GM10266 (cell line): ENCODE results near the gene PALM3.

Source experiments
- DNase-seq: peaks from one replicate; pipeline ENCODE4 v3.0.0; 2012; ENCODE audit errors: extremely low spot score
- TF ChIP-seq, protein P1 (sequence below): IDR thresholded peaks from 2 replicates; pipeline ENCODE4 v1.5.1; 2012; ENCODE audit warnings: mild to moderate bottlenecking, low read depth; ENCODE audit not compliant: control insufficient read depth, insufficient read depth; ENCODE audit errors: missing control alignments

The PALM3 gene

DNA sequence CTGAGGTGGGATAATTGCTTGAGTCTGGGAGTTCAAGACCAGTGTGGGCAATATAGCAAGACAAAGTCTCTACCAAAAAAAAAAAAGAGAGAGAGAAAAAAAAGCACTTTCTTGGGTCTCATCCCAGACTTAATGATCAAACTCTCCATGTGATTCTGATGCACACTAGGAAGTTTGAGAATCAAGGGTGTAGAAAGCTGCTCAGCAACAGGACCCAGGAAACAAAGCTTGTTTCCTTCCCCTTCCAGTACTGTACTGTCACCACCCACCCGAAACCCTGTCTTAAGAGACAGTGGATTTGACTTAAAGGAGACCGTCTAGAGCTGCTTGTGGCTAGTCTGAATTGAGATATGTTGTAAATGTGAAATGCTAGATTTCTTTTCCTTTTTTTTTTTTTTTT is 16.5 kb upstream of the PALM3 start:
- no peak for DNase-seq
- TF ChIP-seq, protein P1, sequence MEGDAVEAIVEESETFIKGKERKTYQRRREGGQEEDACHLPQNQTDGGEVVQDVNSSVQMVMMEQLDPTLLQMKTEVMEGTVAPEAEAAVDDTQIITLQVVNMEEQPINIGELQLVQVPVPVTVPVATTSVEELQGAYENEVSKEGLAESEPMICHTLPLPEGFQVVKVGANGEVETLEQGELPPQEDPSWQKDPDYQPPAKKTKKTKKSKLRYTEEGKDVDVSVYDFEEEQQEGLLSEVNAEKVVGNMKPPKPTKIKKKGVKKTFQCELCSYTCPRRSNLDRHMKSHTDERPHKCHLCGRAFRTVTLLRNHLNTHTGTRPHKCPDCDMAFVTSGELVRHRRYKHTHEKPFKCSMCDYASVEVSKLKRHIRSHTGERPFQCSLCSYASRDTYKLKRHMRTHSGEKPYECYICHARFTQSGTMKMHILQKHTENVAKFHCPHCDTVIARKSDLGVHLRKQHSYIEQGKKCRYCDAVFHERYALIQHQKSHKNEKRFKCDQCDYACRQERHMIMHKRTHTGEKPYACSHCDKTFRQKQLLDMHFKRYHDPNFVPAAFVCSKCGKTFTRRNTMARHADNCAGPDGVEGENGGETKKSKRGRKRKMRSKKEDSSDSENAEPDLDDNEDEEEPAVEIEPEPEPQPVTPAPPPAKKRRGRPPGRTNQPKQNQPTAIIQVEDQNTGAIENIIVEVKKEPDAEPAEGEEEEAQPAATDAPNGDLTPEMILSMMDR = no peak

- no peak for DNase-seq
Observed at GRCh38 chr19:14073925-14074838, 12.3 kb upstream of the PALM3 start.

DNA sequence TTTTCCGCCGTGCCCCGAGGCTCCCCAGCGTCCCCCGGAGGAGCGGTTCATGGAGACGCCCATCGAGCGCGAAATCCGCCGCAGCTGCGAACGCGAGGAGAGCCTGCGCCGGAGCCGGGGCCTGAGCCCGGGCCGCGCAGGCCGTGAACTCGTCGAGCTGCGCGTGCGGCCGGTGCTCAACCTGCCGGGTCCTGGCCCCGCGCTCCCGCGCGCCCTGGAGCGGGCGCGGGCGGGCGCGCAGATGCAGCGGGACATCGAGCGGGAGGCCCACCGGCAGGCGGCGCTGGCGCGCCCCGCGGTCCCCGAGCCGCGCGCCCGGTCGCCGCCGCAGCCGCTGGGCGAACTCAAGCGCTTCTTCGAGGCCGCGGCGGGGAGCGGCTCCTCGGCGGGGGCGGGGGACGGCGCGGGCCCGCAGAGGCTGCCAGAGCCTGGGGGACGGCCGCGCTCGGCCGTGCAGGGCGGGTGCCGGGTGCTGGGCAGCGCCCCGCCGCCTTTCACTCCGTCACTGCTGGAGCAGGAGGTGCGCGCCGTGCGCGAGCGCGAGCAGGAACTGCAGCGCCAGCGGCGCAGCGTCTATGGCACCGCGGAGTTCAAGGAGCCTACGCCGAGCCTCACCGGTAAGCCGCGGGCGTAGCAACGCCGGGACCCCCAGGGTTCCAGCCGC is 11.5 kb upstream of the PALM3 start:
- TF ChIP-seq, protein P1 = peak; percentile 89
- DNase-seq = peak; percentile 91

More at GRCh38 chr19:14073925-14074838, 12.3 kb upstream of the PALM3 start:
- TF ChIP-seq, protein P1 = no peak

- TF ChIP-seq, protein P1 = no peak
- peak; percentile 70 for DNase-seq
Observed at GRCh38 chr19:14072535-14073260, 10.8 kb upstream of the PALM3 start, which contains the start of gene MISP3. TSS of gene MISP3 (plus strand) at chr19:14072786. CDS start at chr19:14073310, 524 bp downstream.

- DNase-seq = no peak
- TF ChIP-seq, protein P1 = no peak
Observed at GRCh38 chr19:14070268-14071050, 8.6 kb upstream of the PALM3 start.

DNA sequence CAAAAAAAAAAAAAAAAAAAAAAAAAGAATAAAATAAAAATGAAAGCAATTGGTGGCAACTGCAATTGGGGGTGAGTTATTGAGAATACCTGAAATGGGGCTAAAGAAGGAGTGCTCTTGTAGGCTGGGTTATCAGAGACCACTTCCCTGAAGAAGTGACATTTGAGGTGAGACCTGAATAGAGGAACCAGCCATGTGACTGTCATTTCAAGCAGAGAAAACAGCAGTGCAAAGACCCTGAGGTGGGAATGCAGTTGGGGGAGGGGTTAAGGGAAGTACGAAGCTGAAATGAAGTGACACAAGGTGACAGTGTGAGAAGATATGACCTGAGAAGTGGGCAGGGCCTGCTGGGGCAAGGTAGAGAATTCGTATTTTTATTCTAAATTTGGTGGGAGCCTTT is 4.3 kb upstream of the PALM3 start:
- no peak for DNase-seq
- TF ChIP-seq, protein P1 = no peak
